SK-N-SH treated with all-trans-retinoic acid at 6 μM for 48 hours (cell line): ENCODE measurements around the gene DMD.

Experiments used
- ATAC-seq: fragments of 200-7000 bp; cut with Tn5 transposase; 3 replicates; pipeline ENCODE4 v1.9.1; 2020; ENCODE audit warnings: mild to moderate bottlenecking, moderate library complexity
- ARNTL ChIP-seq: fragments of 450-650 bp; formaldehyde crosslinking; IDR thresholded peaks from 2 replicates; pipeline ENCODE4 v1.5.0; 2020; ENCODE audit warnings: low read depth, mild to moderate bottlenecking, moderate library complexity, borderline replicate concordance
- BACH2 ChIP-seq: fragments of 250-450 bp; sonication (Bioruptor Pico); IDR thresholded peaks from 2 replicates; pipeline ENCODE4 v1.9.0; 2021; ENCODE audit warnings: mild to moderate bottlenecking, borderline replicate concordance
- CREB5 ChIP-seq: fragments of 250-450 bp; sonication (Bioruptor Pico); IDR thresholded peaks from 2 replicates; pipeline ENCODE4 v1.5.1; 2020; ENCODE audit warnings: low read depth, mild to moderate bottlenecking, moderate library complexity
- CSDC2 ChIP-seq: fragments of 250-450 bp; sonication (Bioruptor Pico); IDR thresholded peaks from 2 replicates; pipeline ENCODE4 v1.5.0; 2020; ENCODE audit warnings: mild to moderate bottlenecking, moderate library complexity
- ESRRG ChIP-seq: fragments of 250-450 bp; sonication (Bioruptor Pico); IDR thresholded peaks from 2 replicates; pipeline ENCODE4 v1.6.1; 2021; ENCODE audit warnings: mild to moderate bottlenecking
- GLIS3 ChIP-seq: fragments of 250-450 bp; sonication (Bioruptor Pico); IDR thresholded peaks from 2 replicates; pipeline ENCODE4 v1.5.0; 2020; ENCODE audit warnings: mild to moderate bottlenecking, moderate library complexity
- ISL1 ChIP-seq: fragments of 250-450 bp; sonication (Bioruptor Pico); IDR thresholded peaks from 2 replicates; pipeline ENCODE4 v2.1.2; 2022; ENCODE audit warnings: mild to moderate bottlenecking, moderate library complexity
- OSR1 ChIP-seq: fragments of 250-450 bp; sonication (Bioruptor Pico); IDR thresholded peaks from 2 replicates; pipeline ENCODE4 v1.8.0; 2022; ENCODE audit warnings: moderate library complexity, mild to moderate bottlenecking, inconsistent platforms
- PPARA ChIP-seq: fragments of 250-450 bp; sonication (Bioruptor Pico); IDR thresholded peaks from 2 replicates; pipeline ENCODE4 v1.5.0; 2020; ENCODE audit warnings: mild to moderate bottlenecking, borderline replicate concordance
- RARB ChIP-seq: fragments of 250-450 bp; sonication (Bioruptor Pico); IDR thresholded peaks from 2 replicates; pipeline ENCODE4 v1.8.0; 2021; ENCODE audit warnings: mild to moderate bottlenecking, moderate library complexity
- SNAI2 ChIP-seq: fragments of 250-450 bp; sonication (Bioruptor Pico); IDR thresholded peaks from 2 replicates; pipeline ENCODE4 v1.5.0; 2020; ENCODE audit warnings: mild to moderate bottlenecking, moderate library complexity
- TCF4 ChIP-seq: fragments of 250-450 bp; sonication (Bioruptor Pico); IDR thresholded peaks from 2 replicates; pipeline ENCODE4 v1.8.0; 2021; ENCODE audit warnings: mild to moderate bottlenecking, moderate library complexity, borderline replicate concordance
- TOX ChIP-seq: fragments of 250-450 bp; sonication (Bioruptor Pico); IDR thresholded peaks from 2 replicates; pipeline ENCODE4 v1.8.0; 2021; ENCODE audit warnings: mild to moderate bottlenecking, moderate library complexity, borderline replicate concordance
- ZC3H10 ChIP-seq: fragments of 250-450 bp; sonication (Bioruptor Pico); IDR thresholded peaks from 2 replicates; pipeline ENCODE4 v1.5.1; 2021; ENCODE audit warnings: mild to moderate bottlenecking, moderate library complexity
- ZFP3 ChIP-seq: fragments of 250-450 bp; sonication (Bioruptor Pico); IDR thresholded peaks from 2 replicates; pipeline ENCODE4 v1.5.0; 2020; ENCODE audit warnings: mild to moderate bottlenecking, moderate library complexity
- ZFP30 ChIP-seq: fragments of 450-650 bp; formaldehyde crosslinking; IDR thresholded peaks from 2 replicates; pipeline ENCODE4 v1.5.0; 2022; ENCODE audit warnings: mild to moderate bottlenecking, moderate library complexity
- ZNF565 ChIP-seq: fragments of 450-650 bp; formaldehyde crosslinking; conservative IDR thresholded peaks from 2 replicates; pipeline ENCODE4 v1.5.0; 2020; ENCODE audit warnings: low read depth, mild to moderate bottlenecking, moderate library complexity
- ZNF70 ChIP-seq: fragments of 450-650 bp; formaldehyde crosslinking; IDR thresholded peaks from 2 replicates; pipeline ENCODE4 v1.5.0; 2020; ENCODE audit warnings: mild to moderate bottlenecking, moderate library complexity
- ZNF8 ChIP-seq: fragments of 450-650 bp; formaldehyde crosslinking; IDR thresholded peaks from 2 replicates; pipeline ENCODE4 v1.5.0; 2020; ENCODE audit warnings: mild to moderate bottlenecking, moderate library complexity
- TF ChIP-seq, protein P1 (sequence below): fragments of 250-450 bp; sonication (Bioruptor Pico); IDR thresholded peaks from 2 replicates; pipeline ENCODE4 v1.5.1; 2021; ENCODE audit warnings: mild to moderate bottlenecking, moderate library complexity
- TF ChIP-seq, protein P2 (sequence below): fragments of 250-450 bp; sonication (Bioruptor Pico); IDR thresholded peaks from 2 replicates; pipeline ENCODE4 v1.5.0; 2020; ENCODE audit warnings: mild to moderate bottlenecking, moderate library complexity
- TF ChIP-seq, protein P3 (sequence below): fragments of 250-450 bp; sonication (Bioruptor Pico); IDR thresholded peaks from 2 replicates; pipeline ENCODE4 v1.8.0; 2020; ENCODE audit warnings: mild to moderate bottlenecking, moderate library complexity, borderline replicate concordance
- TF ChIP-seq, protein P4 (sequence below): fragments of 250-450 bp; sonication (Bioruptor Pico); IDR thresholded peaks from 2 replicates; pipeline ENCODE4 v1.8.0; 2021; ENCODE audit warnings: low read depth, mild to moderate bottlenecking, moderate library complexity, borderline replicate concordance

DMD gene

GRCh38 chrX:32998776-32999175, 212.6 kb downstream of the DMD start:
- no peak for TF ChIP-seq RARB (CRISPR knock-in tag)
- TF ChIP-seq ARNTL (CRISPR knock-in tag): no peak
- no peak for TF ChIP-seq PPARA
- TF ChIP-seq BACH2 (CRISPR knock-in tag): no peak
- no peak for TF ChIP-seq TCF4 (CRISPR knock-in tag)
- no peak for TF ChIP-seq ESRRG
- TF ChIP-seq OSR1 (CRISPR knock-in tag): no peak
- TF ChIP-seq, protein P1, sequence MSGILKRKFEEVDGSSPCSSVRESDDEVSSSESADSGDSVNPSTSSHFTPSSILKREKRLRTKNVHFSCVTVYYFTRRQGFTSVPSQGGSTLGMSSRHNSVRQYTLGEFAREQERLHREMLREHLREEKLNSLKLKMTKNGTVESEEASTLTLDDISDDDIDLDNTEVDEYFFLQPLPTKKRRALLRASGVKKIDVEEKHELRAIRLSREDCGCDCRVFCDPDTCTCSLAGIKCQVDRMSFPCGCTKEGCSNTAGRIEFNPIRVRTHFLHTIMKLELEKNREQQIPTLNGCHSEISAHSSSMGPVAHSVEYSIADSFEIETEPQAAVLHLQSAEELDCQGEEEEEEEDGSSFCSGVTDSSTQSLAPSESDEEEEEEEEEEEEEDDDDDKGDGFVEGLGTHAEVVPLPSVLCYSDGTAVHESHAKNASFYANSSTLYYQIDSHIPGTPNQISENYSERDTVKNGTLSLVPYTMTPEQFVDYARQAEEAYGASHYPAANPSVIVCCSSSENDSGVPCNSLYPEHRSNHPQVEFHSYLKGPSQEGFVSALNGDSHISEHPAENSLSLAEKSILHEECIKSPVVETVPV (CRISPR knock-in tag): no peak
- TF ChIP-seq CSDC2: no peak
- TF ChIP-seq ZNF70 (CRISPR knock-in tag): no peak
- TF ChIP-seq ZFP3 (CRISPR knock-in tag): no peak
- no peak for TF ChIP-seq CREB5
- TF ChIP-seq TOX (CRISPR knock-in tag): no peak
- no peak for TF ChIP-seq GLIS3
- TF ChIP-seq, protein P2, sequence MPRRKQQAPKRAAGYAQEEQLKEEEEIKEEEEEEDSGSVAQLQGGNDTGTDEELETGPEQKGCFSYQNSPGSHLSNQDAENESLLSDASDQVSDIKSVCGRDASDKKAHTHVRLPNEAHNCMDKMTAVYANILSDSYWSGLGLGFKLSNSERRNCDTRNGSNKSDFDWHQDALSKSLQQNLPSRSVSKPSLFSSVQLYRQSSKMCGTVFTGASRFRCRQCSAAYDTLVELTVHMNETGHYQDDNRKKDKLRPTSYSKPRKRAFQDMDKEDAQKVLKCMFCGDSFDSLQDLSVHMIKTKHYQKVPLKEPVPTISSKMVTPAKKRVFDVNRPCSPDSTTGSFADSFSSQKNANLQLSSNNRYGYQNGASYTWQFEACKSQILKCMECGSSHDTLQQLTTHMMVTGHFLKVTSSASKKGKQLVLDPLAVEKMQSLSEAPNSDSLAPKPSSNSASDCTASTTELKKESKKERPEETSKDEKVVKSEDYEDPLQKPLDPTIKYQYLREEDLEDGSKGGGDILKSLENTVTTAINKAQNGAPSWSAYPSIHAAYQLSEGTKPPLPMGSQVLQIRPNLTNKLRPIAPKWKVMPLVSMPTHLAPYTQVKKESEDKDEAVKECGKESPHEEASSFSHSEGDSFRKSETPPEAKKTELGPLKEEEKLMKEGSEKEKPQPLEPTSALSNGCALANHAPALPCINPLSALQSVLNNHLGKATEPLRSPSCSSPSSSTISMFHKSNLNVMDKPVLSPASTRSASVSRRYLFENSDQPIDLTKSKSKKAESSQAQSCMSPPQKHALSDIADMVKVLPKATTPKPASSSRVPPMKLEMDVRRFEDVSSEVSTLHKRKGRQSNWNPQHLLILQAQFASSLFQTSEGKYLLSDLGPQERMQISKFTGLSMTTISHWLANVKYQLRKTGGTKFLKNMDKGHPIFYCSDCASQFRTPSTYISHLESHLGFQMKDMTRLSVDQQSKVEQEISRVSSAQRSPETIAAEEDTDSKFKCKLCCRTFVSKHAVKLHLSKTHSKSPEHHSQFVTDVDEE (CRISPR knock-in tag): no peak
- ATAC-seq: no peak

DNA sequence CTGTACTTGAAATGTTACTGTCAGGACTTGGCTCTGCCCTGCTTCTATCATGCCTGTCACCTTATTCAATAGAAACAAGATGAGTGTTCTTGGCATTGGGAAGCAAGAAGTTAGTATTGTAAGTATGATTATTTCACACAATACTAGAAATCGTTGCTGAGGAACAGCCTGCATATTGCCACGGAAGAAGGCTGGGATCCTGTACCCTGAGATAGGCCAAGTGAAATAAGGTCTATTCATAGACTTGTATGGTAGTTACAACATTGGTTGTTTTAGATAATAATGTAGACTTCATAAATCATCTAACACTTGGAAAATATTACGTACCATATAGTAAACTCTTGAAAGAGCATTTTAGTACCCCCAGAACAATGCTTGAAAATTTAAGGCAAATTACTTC, 215.9 kb downstream of the DMD start:
- no peak for ATAC-seq
- TF ChIP-seq ESRRG (no peak), OSR1 (CRISPR knock-in tag) (no peak)

- TF ChIP-seq, protein P3, sequence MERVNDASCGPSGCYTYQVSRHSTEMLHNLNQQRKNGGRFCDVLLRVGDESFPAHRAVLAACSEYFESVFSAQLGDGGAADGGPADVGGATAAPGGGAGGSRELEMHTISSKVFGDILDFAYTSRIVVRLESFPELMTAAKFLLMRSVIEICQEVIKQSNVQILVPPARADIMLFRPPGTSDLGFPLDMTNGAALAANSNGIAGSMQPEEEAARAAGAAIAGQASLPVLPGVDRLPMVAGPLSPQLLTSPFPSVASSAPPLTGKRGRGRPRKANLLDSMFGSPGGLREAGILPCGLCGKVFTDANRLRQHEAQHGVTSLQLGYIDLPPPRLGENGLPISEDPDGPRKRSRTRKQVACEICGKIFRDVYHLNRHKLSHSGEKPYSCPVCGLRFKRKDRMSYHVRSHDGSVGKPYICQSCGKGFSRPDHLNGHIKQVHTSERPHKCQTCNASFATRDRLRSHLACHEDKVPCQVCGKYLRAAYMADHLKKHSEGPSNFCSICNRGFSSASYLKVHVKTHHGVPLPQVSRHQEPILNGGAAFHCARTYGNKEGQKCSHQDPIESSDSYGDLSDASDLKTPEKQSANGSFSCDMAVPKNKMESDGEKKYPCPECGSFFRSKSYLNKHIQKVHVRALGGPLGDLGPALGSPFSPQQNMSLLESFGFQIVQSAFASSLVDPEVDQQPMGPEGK (CRISPR knock-in tag): no peak
- TF ChIP-seq ZNF8: no peak
- no peak for TF ChIP-seq TCF4 (CRISPR knock-in tag)
- no peak for TF ChIP-seq ZC3H10 (CRISPR knock-in tag)
- TF ChIP-seq, protein P1 (CRISPR knock-in tag): no peak
- TF ChIP-seq OSR1 (CRISPR knock-in tag): no peak
- no peak for TF ChIP-seq ZFP3 (CRISPR knock-in tag)
- TF ChIP-seq CSDC2: no peak
- TF ChIP-seq SNAI2 (CRISPR knock-in tag): no peak
- TF ChIP-seq ESRRG: no peak
- TF ChIP-seq ZFP30: no peak
- TF ChIP-seq, protein P4, sequence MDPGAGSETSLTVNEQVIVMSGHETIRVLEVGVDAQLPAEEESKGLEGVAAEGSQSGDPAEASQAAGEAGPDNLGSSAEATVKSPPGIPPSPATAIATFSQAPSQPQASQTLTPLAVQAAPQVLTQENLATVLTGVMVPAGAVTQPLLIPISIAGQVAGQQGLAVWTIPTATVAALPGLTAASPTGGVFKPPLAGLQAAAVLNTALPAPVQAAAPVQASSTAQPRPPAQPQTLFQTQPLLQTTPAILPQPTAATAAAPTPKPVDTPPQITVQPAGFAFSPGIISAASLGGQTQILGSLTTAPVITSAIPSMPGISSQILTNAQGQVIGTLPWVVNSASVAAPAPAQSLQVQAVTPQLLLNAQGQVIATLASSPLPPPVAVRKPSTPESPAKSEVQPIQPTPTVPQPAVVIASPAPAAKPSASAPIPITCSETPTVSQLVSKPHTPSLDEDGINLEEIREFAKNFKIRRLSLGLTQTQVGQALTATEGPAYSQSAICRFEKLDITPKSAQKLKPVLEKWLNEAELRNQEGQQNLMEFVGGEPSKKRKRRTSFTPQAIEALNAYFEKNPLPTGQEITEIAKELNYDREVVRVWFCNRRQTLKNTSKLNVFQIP: no peak
- TF ChIP-seq RARB (CRISPR knock-in tag): no peak
- TF ChIP-seq, protein P2 (CRISPR knock-in tag): no peak
- no peak for TF ChIP-seq BACH2 (CRISPR knock-in tag)
- TF ChIP-seq ZNF70 (CRISPR knock-in tag): no peak
- no peak for TF ChIP-seq ZNF565 (CRISPR knock-in tag)
- no peak for TF ChIP-seq ISL1 (CRISPR knock-in tag)
- no peak for TF ChIP-seq ARNTL (CRISPR knock-in tag)
- ATAC-seq: no peak
Measured at GRCh38 chrX:32987142-32987541, 224.2 kb downstream of the DMD start.
